ENCODE measurements around the gene KCTD1.

GRCh38 chr18:26480897-26481795 lies 67.2 kb downstream of the KCTD1 start:
- TF ChIP-seq CTCF (conservative IDR thresholded peaks at IDR 0.05; ENCODE audit: low read length) (no peak), EZH2phosphoT487 (IDR thresholded peaks at IDR 0.05; ENCODE audit: borderline replicate concordance, low read depth, low read length) (no peak)

All from OCI-LY7 (cell line).